ENCODE results near the gene METAP1D. TPM values are rescaled to one million over a fixed set of nuclear protein-coding genes. Genes with fewer than 3 reads are reported as not detected.

The METAP1D gene
- polyA plus RNA-seq, 1 experiment: 8.3 TPM

- CTCF ChIA-PET: interaction anchor here (0.5 to 1.3 kb wide), 2 partner anchors 118 to 487 kb away, joined by 3 to 5 read pairs; no protein-coding TSS in a partner anchor
- no peak overlapping the region for H3K4me3 ChIP-seq (ENCODE audit: low read depth, low read length)
- H3K27me3 ChIP-seq (ENCODE audit: control insufficient read depth, insufficient read depth, low read length): no peaks in the 10 kb centered on the region
- no peak for TF ChIP-seq CTCF (IDR thresholded peaks at IDR 0.05; ENCODE audit: low read depth, low read length)
- DNase-seq (ENCODE audit: low read depth, low spot score): peak; percentile 20
- no peaks in the 10 kb centered on the region for H3K9me3 ChIP-seq (ENCODE audit: control insufficient read depth, insufficient read depth, low read length)
- POLR2A ChIA-PET: no interaction called here
- H3K27ac ChIP-seq (ENCODE audit: low read depth, low read length): no peak overlapping the region
These were observed 41.3 kb upstream of the METAP1D start for GRCh38 chr2:171958475-171958874.

GRCh38 chr2:171959998-171960397 is 39.8 kb upstream of the METAP1D start:
- Histone ChIP-seq H3K27ac (ENCODE audit: low read depth, low read length) (no peak overlapping the region), H3K9me3 (ENCODE audit: control insufficient read depth, insufficient read depth, low read length) (no peaks in the 10 kb centered on the region), H3K4me3 (ENCODE audit: low read depth, low read length) (no peak overlapping the region), H3K27me3 (ENCODE audit: control insufficient read depth, insufficient read depth, low read length) (no peaks in the 10 kb centered on the region)
- TF ChIP-seq CTCF (IDR thresholded peaks at IDR 0.05; ENCODE audit: low read depth, low read length): no peak
- CTCF ChIA-PET: interaction anchor here (1.1 to 1.2 kb wide), 2 partner anchors 19 to 254 kb away, joined by 3 read pairs; no protein-coding TSS in a partner anchor
- no peak for DNase-seq (ENCODE audit: low read depth, low spot score)
- POLR2A ChIA-PET: no interaction called here

GRCh38 chr2:171960570-171960969 is 39.2 kb upstream of the METAP1D start:
- H3K9me3 ChIP-seq (ENCODE audit: control insufficient read depth, insufficient read depth, low read length): no peaks in the 10 kb centered on the region
- no peak overlapping the region for H3K27ac ChIP-seq (ENCODE audit: low read depth, low read length)
- no peak for TF ChIP-seq CTCF (IDR thresholded peaks at IDR 0.05; ENCODE audit: low read depth, low read length)
- ChIA-PET CTCF (no interaction called here), POLR2A (no interaction called here)
- H3K27me3 ChIP-seq (ENCODE audit: control insufficient read depth, insufficient read depth, low read length): no peaks in the 10 kb centered on the region
- no peak overlapping the region for H3K4me3 ChIP-seq (ENCODE audit: low read depth, low read length)
- no peak for DNase-seq (ENCODE audit: low read depth, low spot score)

GRCh38 chr2:171963198-171963597 is 36.6 kb upstream of the METAP1D start:
- POLR2A ChIA-PET: no interaction called here
- CTCF ChIA-PET: no interaction called here

GRCh38 chr2:171964308-171964707 is 35.4 kb upstream of the METAP1D start:
- no peaks in the 10 kb centered on the region for H3K27me3 ChIP-seq (ENCODE audit: control insufficient read depth, insufficient read depth, low read length)
- DNase-seq (ENCODE audit: low read depth, low spot score): no peak
- TF ChIP-seq CTCF (IDR thresholded peaks at IDR 0.05; ENCODE audit: low read depth, low read length): no peak
- no peak overlapping the region for H3K4me3 ChIP-seq (ENCODE audit: low read depth, low read length)
- no peaks in the 10 kb centered on the region for H3K9me3 ChIP-seq (ENCODE audit: control insufficient read depth, insufficient read depth, low read length)
- ChIA-PET POLR2A (no interaction called here), CTCF (no interaction called here)
- no peak overlapping the region for H3K27ac ChIP-seq (ENCODE audit: low read depth, low read length)

More at GRCh38 chr2:171963198-171963597, 36.6 kb upstream of the METAP1D start:
- H3K9me3 ChIP-seq (ENCODE audit: control insufficient read depth, insufficient read depth, low read length): no peaks in the 10 kb centered on the region
- no peak overlapping the region for H3K4me3 ChIP-seq (ENCODE audit: low read depth, low read length)
- no peak overlapping the region for H3K27ac ChIP-seq (ENCODE audit: low read depth, low read length)
- no peak for TF ChIP-seq CTCF (IDR thresholded peaks at IDR 0.05; ENCODE audit: low read depth, low read length)
- H3K27me3 ChIP-seq (ENCODE audit: control insufficient read depth, insufficient read depth, low read length): no peaks in the 10 kb centered on the region
- DNase-seq (ENCODE audit: low read depth, low spot score): no peak
